GM23338 (cell line): ENCODE results near the gene RLF. TPM values are rescaled to one million over a fixed set of nuclear protein-coding genes. Genes with fewer than 3 reads are reported as not detected.

Source experiments
- ATAC-seq: fragments of 200-7000 bp; cut with Tn5 transposase; 3 replicates; pipeline ENCODE4 v1.9.1; 2020
- DNase-seq: peaks from one replicate; pipeline ENCODE4 v3.0.0-alpha.2; 2015; ENCODE audit warnings: low spot score
- H2AFZ ChIP-seq: fragments of 200-600 bp; sonication (generic); 2 replicates; pipeline ENCODE4 v1.8.0; 2016; ENCODE audit warnings: antibody characterized with exemption, mild to moderate bottlenecking, moderate library complexity
- H3F3A ChIP-seq: fragments of 200-600 bp; sonication (generic); replicated peaks from 2 replicates; pipeline ENCODE4 v1.8.0; 2017; ENCODE audit warnings: antibody characterized with exemption, mixed run types, low read depth
- H3K27ac ChIP-seq: fragments of 200-600 bp; sonication (generic); 2 replicates; pipeline ENCODE4 v1.6.1; 2016; ENCODE audit warnings: low read depth
- H3K27me3 ChIP-seq: fragments of 200-600 bp; sonication (generic); 2 replicates; pipeline ENCODE4 v1.8.0; 2016; ENCODE audit warnings: mild to moderate bottlenecking, mixed run types, moderate library complexity; ENCODE audit not compliant: insufficient read depth
- H3K36me3 ChIP-seq: fragments of 200-600 bp; sonication (generic); 2 replicates; pipeline ENCODE4 v1.8.0; 2016; ENCODE audit warnings: mild to moderate bottlenecking; ENCODE audit not compliant: insufficient read depth
- H3K4me1 ChIP-seq: fragments of 200-600 bp; sonication (generic); 2 replicates; pipeline ENCODE4 v1.8.0; 2016; ENCODE audit warnings: mild to moderate bottlenecking, moderate library complexity; ENCODE audit not compliant: insufficient read depth
- H3K4me2 ChIP-seq: fragments of 200-600 bp; sonication (generic); 2 replicates; pipeline ENCODE4 v1.7.1; 2017; ENCODE audit warnings: mixed run types
- H3K4me3 ChIP-seq: fragments of 200-600 bp; sonication (generic); 2 replicates; pipeline ENCODE4 v1.6.1; 2016; ENCODE audit warnings: mixed run types
- H3K79me2 ChIP-seq: fragments of 200-600 bp; sonication (generic); replicated peaks from 2 replicates; pipeline ENCODE4 v1.8.0; 2017; ENCODE audit warnings: mild to moderate bottlenecking; ENCODE audit not compliant: insufficient read depth
- H3K9me2 ChIP-seq: fragments of 200-600 bp; sonication (generic); 2 replicates; pipeline ENCODE4 v1.8.0; 2017; ENCODE audit not compliant: insufficient read depth
- H4K20me1 ChIP-seq: fragments of 200-600 bp; sonication (generic); replicated peaks from 2 replicates; pipeline ENCODE4 v1.8.0; 2017; ENCODE audit warnings: mild to moderate bottlenecking; ENCODE audit not compliant: insufficient read depth
- H3K27ac Mint-ChIP-seq: 2 replicates; pipeline ENCODE4 v1.8.0; 2020; ENCODE audit warnings: inconsistent platforms, mild to moderate bottlenecking, moderate library complexity, mixed read lengths
- H3K27me3 Mint-ChIP-seq: 3 replicates; pipeline ENCODE4 v1.8.0; 2022; ENCODE audit warnings: low read depth, mild to moderate bottlenecking, moderate library complexity, mixed read lengths, inconsistent platforms; ENCODE audit not compliant: insufficient read depth, poor library complexity
- H3K36me3 Mint-ChIP-seq: 3 replicates; pipeline ENCODE4 v1.8.0; 2021; ENCODE audit warnings: low read depth, mild to moderate bottlenecking, inconsistent platforms, moderate library complexity, mixed read lengths
- H3K4me1 Mint-ChIP-seq: 3 replicates; pipeline ENCODE4 v1.8.0; 2020; ENCODE audit warnings: mild to moderate bottlenecking, inconsistent platforms, mixed read lengths
- H3K4me3 Mint-ChIP-seq: 3 replicates; pipeline ENCODE4 v1.8.0; 2021; ENCODE audit warnings: moderate library complexity, mild to moderate bottlenecking, inconsistent platforms, mixed read lengths
- H3K9me3 Mint-ChIP-seq: 3 replicates; pipeline ENCODE4 v1.8.0; 2020; ENCODE audit warnings: moderate library complexity, mild to moderate bottlenecking, inconsistent platforms, mixed read lengths
- CREB1 ChIP-seq: fragments of 250-450 bp; sonication (Bioruptor Pico); IDR thresholded peaks from 2 replicates; pipeline ENCODE4 v1.5.0; 2020; ENCODE audit warnings: low read depth, mild to moderate bottlenecking, moderate library complexity
- CTCF ChIP-seq, 2 experiments: fragments of 200-600 bp in 1 of 2; sonication (generic) in 1 of 2; conservative IDR thresholded peaks; 2 replicates each; pipeline versions ENCODE4 v1.5.1 to v1.6.1; 2016 to 2017; ENCODE audit warnings: antibody characterized with exemption in 2 of 2, low read depth in 2 of 2, mild to moderate bottlenecking in 2 of 2, moderate library complexity in 1 of 2
- ETS1 ChIP-seq: IDR thresholded peaks from 2 replicates; pipeline ENCODE4 v1.6.1; 2016; ENCODE audit warnings: antibody characterized with exemption
- EZH2 ChIP-seq: fragments of 200-600 bp; sonication (generic); IDR thresholded peaks from one replicate; pipeline ENCODE4 v1.8.0; 2017; ENCODE audit warnings: antibody characterized with exemption, mild to moderate bottlenecking, low read depth; ENCODE audit not compliant: unreplicated experiment
- EZH2phosphoT487 ChIP-seq: fragments of 200-600 bp; sonication (generic); IDR thresholded peaks from one replicate; pipeline ENCODE4 v1.8.1; 2018; ENCODE audit warnings: antibody characterized with exemption; ENCODE audit not compliant: unreplicated experiment
- JUNB ChIP-seq: IDR thresholded peaks from one replicate; pipeline ENCODE4 v1.6.1; 2016; ENCODE audit warnings: antibody characterized with exemption; ENCODE audit not compliant: unreplicated experiment
- NANOG ChIP-seq: IDR thresholded peaks from 2 replicates; pipeline ENCODE4 v1.6.1; 2016; ENCODE audit warnings: antibody characterized with exemption, borderline replicate concordance
- POLR2AphosphoS5 ChIP-seq: IDR thresholded peaks from 2 replicates; pipeline ENCODE4 v1.6.1; 2016; ENCODE audit warnings: antibody characterized with exemption, low read depth
- REST ChIP-seq: IDR thresholded peaks from one replicate; pipeline ENCODE4 v1.6.1; 2018; ENCODE audit warnings: antibody characterized with exemption; ENCODE audit not compliant: unreplicated experiment
- STAT1 ChIP-seq: IDR thresholded peaks from one replicate; pipeline ENCODE4 v1.6.1; 2016; ENCODE audit warnings: antibody characterized with exemption; ENCODE audit not compliant: unreplicated experiment
- ZNF114 ChIP-seq: fragments of 250-450 bp; sonication (Bioruptor Pico); IDR thresholded peaks from 2 replicates; pipeline ENCODE4 v1.5.0; 2020; ENCODE audit warnings: mild to moderate bottlenecking, moderate library complexity
- ZNF331 ChIP-seq: fragments of 250-450 bp; sonication (Bioruptor Pico); IDR thresholded peaks from 2 replicates; pipeline ENCODE4 v1.5.0; 2020; ENCODE audit warnings: low read depth, mild to moderate bottlenecking, moderate library complexity
- ZNF462 ChIP-seq: fragments of 250-450 bp; sonication (Bioruptor Pico); IDR thresholded peaks from 2 replicates; pipeline ENCODE4 v1.5.0; 2020; ENCODE audit warnings: mild to moderate bottlenecking, moderate library complexity
- polyA plus RNA-seq: library from polyadenylated mRNA; unstranded; fragments of >200 nt; fragmentation: Nextera tagmentation; extraction: Ambion mirVana; gene quantifications from 2 replicates; pipeline ENCODE4 v1.2.1, GENCODE V29; 2016
- total RNA-seq: library from RNA; depleted of rRNA; stranded (reverse); fragments of >200 nt; shearing (Covaris generic); gene quantifications from 2 replicates; pipeline ENCODE4 v1.2.3, GENCODE V29; 2014

Gene RLF
- total and polyA plus RNA-seq, 2 experiments from 2014 or later, result 6.6 to 21.1 TPM

GRCh38 chr1:40226192-40226591 lies 65.0 kb downstream of the RLF start:
- no peaks in the 10 kb centered on the region for H3K79me2 ChIP-seq
- H3F3A ChIP-seq, result no peaks in the 10 kb centered on the region
- TF ChIP-seq JUNB, result no peak
- no peak for TF ChIP-seq CREB1 (CRISPR knock-in tag)
- TF ChIP-seq CTCF (conservative IDR thresholded peaks at IDR 0.05; ENCODE audit: low read depth in 2 of 2), result no peak
- no peak for TF ChIP-seq POLR2AphosphoS5
- TF ChIP-seq REST, result no peak
- TF ChIP-seq EZH2phosphoT487, result no peak
- no peak for TF ChIP-seq ETS1
- TF ChIP-seq ZNF114 (CRISPR knock-in tag), result no peak
- TF ChIP-seq STAT1, result no peak
- no peak for TF ChIP-seq EZH2
- no peak for TF ChIP-seq NANOG
- no peak for TF ChIP-seq ZNF462 (CRISPR knock-in tag)
- no peak for TF ChIP-seq ZNF331 (CRISPR knock-in tag)
- no peak for DNase-seq
- no peaks in the 10 kb centered on the region for H3K4me1 ChIP-seq
- no peak for ATAC-seq
- no peak overlapping the region for H3K4me2 ChIP-seq
- Mint-ChIP-seq H3K36me3 (peaks cover 6% of the 10 kb centered on the region; the same call in 2 of the 3 replicates), H3K4me3 (no peak overlapping the region), H3K4me1 (peaks cover 4% of the 10 kb centered on the region; the same call in 2 of the 3 replicates), H3K27ac (no peak overlapping the region; the same call in 1 of the 2 replicates), H3K9me3 (no peaks in the 10 kb centered on the region), H3K27me3 (no peaks in the 10 kb centered on the region)
- no peak overlapping the region for H3K4me3 ChIP-seq
- no peaks in the 10 kb centered on the region for H3K27me3 ChIP-seq
- H3K36me3 ChIP-seq, result peaks cover under 1% of the 10 kb centered on the region; the same call in 1 of the 2 replicates
- H3K9me2 ChIP-seq, result no peaks in the 10 kb centered on the region
- no peak overlapping the region for H3K27ac ChIP-seq
- no peak overlapping the region for H2AFZ ChIP-seq
- H4K20me1 ChIP-seq, result no peaks in the 10 kb centered on the region; the same call in none of the 2 replicates
